ENCODE measurements around the gene ATXN7. TPM values are rescaled to one million over a fixed set of nuclear protein-coding genes. Genes with fewer than 3 reads are reported as not detected.

ATXN7 gene
- total RNA-seq, 4 donors from 2014 or later: 21.4 to 88.6 (median 36.1) TPM

DNA sequence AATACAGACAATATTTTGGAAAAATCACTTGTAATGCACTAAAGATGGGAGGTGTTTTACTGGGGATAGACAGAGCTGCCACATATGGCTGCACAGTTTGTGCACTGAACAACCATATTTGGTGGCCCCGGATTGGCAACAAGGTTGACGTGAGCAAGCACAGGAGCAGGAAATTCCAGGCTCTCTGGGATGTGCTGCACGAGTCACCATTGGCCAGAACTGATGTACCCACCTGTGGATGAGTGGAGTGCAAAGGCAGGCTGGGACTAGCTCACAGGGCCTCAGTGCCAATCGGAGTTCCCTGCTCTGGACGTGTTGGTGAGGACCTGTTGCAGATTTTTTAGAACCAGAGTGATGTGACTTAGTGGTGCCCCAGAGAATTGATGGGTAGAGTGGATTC lies 90.5 kb downstream of the ATXN7 start:
- 63 to 69% methylated on average over 5 of the region's 5 CpGs for WGBS, 2 donors
- intact Hi-C loops (cut with DNase I; ENCODE audit: low total_unique reads): loop anchor here (10.0 kb wide), 1 partner anchor 61 kb away; no protein-coding TSS in a partner anchor
- H3K4me3 ChIP-seq (ENCODE audit: low read depth, poor library complexity, severe bottlenecking): no peak overlapping the region
- TF ChIP-seq POLR2A (IDR thresholded peaks at IDR 0.05): no peak
- TF ChIP-seq, protein P1, sequence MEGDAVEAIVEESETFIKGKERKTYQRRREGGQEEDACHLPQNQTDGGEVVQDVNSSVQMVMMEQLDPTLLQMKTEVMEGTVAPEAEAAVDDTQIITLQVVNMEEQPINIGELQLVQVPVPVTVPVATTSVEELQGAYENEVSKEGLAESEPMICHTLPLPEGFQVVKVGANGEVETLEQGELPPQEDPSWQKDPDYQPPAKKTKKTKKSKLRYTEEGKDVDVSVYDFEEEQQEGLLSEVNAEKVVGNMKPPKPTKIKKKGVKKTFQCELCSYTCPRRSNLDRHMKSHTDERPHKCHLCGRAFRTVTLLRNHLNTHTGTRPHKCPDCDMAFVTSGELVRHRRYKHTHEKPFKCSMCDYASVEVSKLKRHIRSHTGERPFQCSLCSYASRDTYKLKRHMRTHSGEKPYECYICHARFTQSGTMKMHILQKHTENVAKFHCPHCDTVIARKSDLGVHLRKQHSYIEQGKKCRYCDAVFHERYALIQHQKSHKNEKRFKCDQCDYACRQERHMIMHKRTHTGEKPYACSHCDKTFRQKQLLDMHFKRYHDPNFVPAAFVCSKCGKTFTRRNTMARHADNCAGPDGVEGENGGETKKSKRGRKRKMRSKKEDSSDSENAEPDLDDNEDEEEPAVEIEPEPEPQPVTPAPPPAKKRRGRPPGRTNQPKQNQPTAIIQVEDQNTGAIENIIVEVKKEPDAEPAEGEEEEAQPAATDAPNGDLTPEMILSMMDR (IDR thresholded peaks at IDR 0.05): no peak
- DNase-seq (ENCODE audit: low spot score in 2 of 2): no peak

DNA sequence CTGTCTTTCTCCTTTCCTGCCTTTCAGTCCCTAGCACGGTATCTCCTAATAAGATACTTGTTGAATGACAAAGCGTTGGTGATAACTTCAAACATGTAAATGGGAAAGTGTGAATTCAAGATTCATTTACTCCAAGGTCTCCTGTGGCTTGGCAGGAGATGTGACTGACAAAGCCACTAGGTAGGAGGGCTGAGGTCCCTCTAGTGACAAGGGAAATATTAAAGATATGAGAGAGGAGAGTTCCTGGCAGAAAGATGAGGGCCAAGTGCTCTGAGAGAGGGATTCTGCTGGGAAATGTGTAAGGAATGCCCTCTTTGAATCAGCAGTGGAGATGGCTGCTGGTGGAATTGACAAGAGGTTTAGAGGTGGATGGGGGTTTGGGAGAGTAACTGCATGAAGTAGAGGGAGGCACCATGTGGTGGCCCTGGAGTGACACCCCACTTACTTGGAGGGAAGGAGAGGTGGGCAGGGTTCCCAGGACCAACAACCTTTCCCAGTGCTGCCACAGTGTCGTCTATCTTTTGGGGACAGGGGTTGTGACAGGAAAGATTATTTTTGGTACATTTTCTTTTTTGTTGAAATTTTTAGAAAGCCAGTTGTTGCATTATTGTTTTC lies 91.5 kb downstream of the ATXN7 start:
- no peak overlapping the region for H3K4me3 ChIP-seq (ENCODE audit: low read depth, poor library complexity, severe bottlenecking)
- WGBS, 2 donors: 91 to 94% methylated on average over 3 of the region's 3 CpGs
- intact Hi-C loops (cut with DNase I; ENCODE audit: low total_unique reads): loop anchor here (10.0 kb wide), 1 partner anchor 60 kb away; no protein-coding TSS in a partner anchor
- DNase-seq (ENCODE audit: low spot score in 2 of 2): no peak
- TF ChIP-seq, protein P1 (IDR thresholded peaks at IDR 0.05): no peak
- no peak for TF ChIP-seq POLR2A (IDR thresholded peaks at IDR 0.05)

DNA sequence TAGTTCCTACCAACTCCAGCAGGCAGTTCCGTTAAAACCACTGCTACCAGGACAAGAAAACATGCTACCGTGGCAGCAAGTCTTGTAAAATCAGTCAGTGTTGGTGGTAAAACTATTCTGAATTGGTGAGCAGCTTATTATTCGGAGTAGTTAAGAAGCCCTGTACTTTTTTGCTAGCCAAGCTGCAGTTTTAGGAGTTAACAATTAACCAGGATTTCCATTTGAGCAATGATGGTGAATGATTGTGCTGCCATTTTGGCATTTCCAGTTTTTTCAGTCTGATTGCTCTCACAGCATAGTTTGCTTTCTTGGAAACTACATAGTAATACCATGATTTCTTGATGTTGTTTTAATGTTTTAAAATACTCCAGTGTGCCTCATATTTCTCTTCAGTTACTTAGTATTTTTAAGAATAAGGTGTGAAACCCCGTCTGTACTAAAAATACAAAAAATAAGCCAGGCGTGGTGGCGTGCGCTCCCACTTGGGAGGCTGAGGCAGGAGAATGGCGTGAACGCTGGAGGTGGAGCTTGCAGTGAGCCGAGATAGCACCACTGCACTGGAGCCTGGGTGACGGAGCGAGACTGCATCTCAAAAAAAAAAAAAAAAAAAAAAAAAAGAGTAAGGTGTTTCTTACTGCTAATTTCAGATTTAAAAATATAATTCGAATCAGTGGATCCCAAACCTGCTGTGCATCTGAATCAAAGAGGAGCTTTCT lies 92.3 kb downstream of the ATXN7 start:
- no peak for DNase-seq (ENCODE audit: low spot score in 2 of 2)
- intact Hi-C loops (cut with DNase I; ENCODE audit: low total_unique reads): loop anchor here (10.0 kb wide), 1 partner anchor 59 kb away; no protein-coding TSS in a partner anchor
- H3K4me3 ChIP-seq (ENCODE audit: low read depth, poor library complexity, severe bottlenecking): no peak overlapping the region
- TF ChIP-seq, protein P1 (IDR thresholded peaks at IDR 0.05): no peak
- TF ChIP-seq POLR2A (IDR thresholded peaks at IDR 0.05): no peak
- WGBS, 2 donors: 95% methylated on average over 13 of the region's 13 CpGs

DNA sequence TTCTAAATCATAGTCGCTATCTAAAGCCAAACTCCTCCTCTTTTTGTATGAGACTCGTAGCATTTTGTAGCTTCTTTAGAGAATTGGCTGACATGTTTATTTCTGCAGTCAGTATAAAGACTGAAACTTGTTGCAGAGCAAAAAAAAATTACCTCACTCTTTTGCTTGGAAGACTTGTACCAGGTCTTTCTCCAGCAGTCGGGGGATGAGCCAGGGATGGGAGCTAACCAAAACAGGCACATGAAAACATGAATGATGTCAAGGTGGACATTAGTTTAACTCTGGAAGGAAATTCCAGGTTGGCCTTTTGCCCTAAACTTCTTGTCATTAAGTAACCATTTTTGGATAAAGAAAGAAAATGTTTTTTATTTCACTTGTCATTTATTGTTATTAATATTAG lies 95.5 kb downstream of the ATXN7 start:
- TF ChIP-seq, protein P1 (IDR thresholded peaks at IDR 0.05): no peak
- no peak overlapping the region for H3K4me3 ChIP-seq (ENCODE audit: low read depth, poor library complexity, severe bottlenecking)
- no peak for DNase-seq (ENCODE audit: low spot score in 2 of 2)
- 42 to 46% methylated on average over 3 of the region's 3 CpGs for WGBS, 2 donors
- intact Hi-C loops (cut with DNase I; ENCODE audit: low total_unique reads): loop anchor here (10.0 kb wide), 1 partner anchor 56 kb away; no protein-coding TSS in a partner anchor

DNA sequence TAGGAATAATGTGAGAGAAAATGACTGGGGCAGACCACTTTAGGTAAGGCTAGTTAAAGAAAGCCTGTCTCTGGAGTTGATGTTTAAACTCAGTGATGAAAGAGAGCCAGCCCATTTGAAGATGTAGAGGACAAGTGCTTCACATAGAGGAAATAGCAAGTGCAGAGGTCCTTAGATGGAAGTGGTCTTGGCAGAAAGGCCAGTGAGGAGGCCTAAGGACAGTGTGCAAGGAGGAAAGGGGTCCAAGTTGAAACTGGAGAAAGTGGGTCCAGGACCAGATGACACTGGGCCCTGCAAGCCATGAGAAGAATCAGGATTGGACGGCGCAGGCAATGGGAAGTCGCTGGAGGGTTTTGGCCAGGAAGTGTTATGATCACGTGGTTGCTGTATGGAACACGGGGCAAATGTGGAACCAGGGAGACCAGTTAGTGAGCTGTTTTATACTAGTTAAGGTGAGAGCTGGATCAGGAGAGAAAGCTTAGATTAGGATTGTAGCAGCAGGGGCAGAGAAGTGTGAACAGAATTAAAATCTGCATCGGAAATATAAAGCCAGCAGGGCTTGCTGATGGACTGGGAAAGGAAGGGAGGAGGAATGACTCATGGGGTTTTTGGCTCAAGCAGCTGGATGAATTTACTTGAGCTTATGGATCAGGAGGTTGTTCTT lies 96.5 kb downstream of the ATXN7 start:
- intact Hi-C loops (cut with DNase I; ENCODE audit: low total_unique reads): no loop called here
- H3K4me3 ChIP-seq (ENCODE audit: low read depth, poor library complexity, severe bottlenecking): no peak overlapping the region
- no peak for TF ChIP-seq POLR2A (IDR thresholded peaks at IDR 0.05)
- TF ChIP-seq, protein P1 (IDR thresholded peaks at IDR 0.05): no peak
- 8 to 12% methylated on average over 6 of the region's 6 CpGs for WGBS, 2 donors
- DNase-seq (ENCODE audit: low spot score in 2 of 2): peak in 1 of 2 donors; percentile 47
